AG04450 (cell line): Measurements from ENCODE around the gene CHRNB1. TPM values are rescaled to one million over a fixed set of nuclear protein-coding genes. Genes with fewer than 3 reads are reported as not detected.
A peak's percentile ranks its signal among the peaks of the same experiment; 100 is the strongest.

ENCODE experiments used
- CTCF ChIA-PET: fragments of 300-600, 350-600 bp; formaldehyde crosslinking; extraction: SDS; loops from one replicate; lab custom pipeline; 2022; ENCODE audit warnings: antibody characterized with exemption, inconsistent platforms; lab: Charles Lee
- POLR2A ChIA-PET: fragments of 350-600 bp; formaldehyde crosslinking; extraction: SDS; loops from one replicate; lab custom pipeline; 2021; ENCODE audit warnings: antibody characterized with exemption, inconsistent platforms; lab: Yijun Ruan, JAX
- DNase-seq: peaks from one replicate; pipeline ENCODE4 v3.0.0-alpha.2; 2011; ENCODE audit warnings: low read depth, low spot score
- H3K27ac ChIP-seq: one replicate; pipeline ENCODE4 v1.5.1; 2012; ENCODE audit warnings: low read depth, low read length, control low read depth
- H3K27me3 ChIP-seq: one replicate; pipeline ENCODE4 v1.6.0; 2012; ENCODE audit warnings: low read length; ENCODE audit not compliant: control insufficient read depth, insufficient read depth
- H3K4me3 ChIP-seq: 2 replicates; pipeline ENCODE4 v1.5.1; 2011; ENCODE audit warnings: mild to moderate bottlenecking, low read depth, low read length, control low read depth
- H3K9me3 ChIP-seq: 2 replicates; pipeline ENCODE4 v1.5.1; 2012; ENCODE audit warnings: low read length; ENCODE audit not compliant: control insufficient read depth, insufficient read depth
- CTCF ChIP-seq: IDR thresholded peaks from 2 replicates; pipeline ENCODE4 v1.5.1; 2011; ENCODE audit warnings: low read depth, low read length, control low read depth, inconsistent platforms
- polyA plus RNA-seq: library from polyadenylated mRNA; depleted of rRNA; stranded (reverse); fragments of >200 nt; gene quantifications from 2 replicates; pipeline ENCODE4 v1.2.3, GENCODE V29; 2011

Gene CHRNB1
- polyA plus RNA-seq, 1 experiment: 6.3 TPM

GRCh38 chr17:7490144-7490543 lies 45.3 kb downstream of the CHRNB1 start:
- no peak for TF ChIP-seq CTCF
- DNase-seq: no peak
- H3K4me3 ChIP-seq: no peak overlapping the region
- ChIA-PET CTCF (no interaction called here), POLR2A (no interaction called here)
- no peaks in the 10 kb centered on the region for H3K9me3 ChIP-seq
- H3K27ac ChIP-seq: no peak overlapping the region
- H3K27me3 ChIP-seq: no peaks in the 10 kb centered on the region

DNA sequence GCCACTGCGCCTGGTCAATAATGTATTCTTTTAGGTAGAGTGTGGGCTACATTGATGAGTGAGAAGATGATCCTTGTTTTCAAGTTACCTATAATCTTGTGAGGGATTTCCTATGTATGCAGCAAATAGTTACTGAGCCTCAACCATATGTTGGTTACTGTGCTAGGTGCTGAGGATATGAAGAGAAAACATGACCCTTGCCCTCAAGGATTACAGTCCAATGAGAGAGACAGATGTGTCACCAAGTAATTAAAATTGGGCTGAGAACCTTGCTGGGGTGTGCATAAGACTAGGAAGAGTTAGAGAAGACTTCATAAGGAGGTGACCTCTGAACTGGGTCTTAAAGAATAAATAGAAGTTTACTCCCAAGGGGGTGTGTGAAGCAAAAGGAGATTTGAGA lies 46.7 kb downstream of the CHRNB1 start:
- H3K4me3 ChIP-seq: no peak overlapping the region
- ChIA-PET POLR2A (interaction anchor here (0.6 kb wide), 1 partner anchor 114 kb away, joined by 3 read pairs; no protein-coding TSS in a partner anchor), CTCF (interaction anchor here (1.1 kb wide), 1 partner anchor 23 kb away, joined by 4 read pairs; no protein-coding TSS in a partner anchor)
- no peak for DNase-seq
- no peaks in the 10 kb centered on the region for H3K27me3 ChIP-seq
- no peaks in the 10 kb centered on the region for H3K9me3 ChIP-seq
- H3K27ac ChIP-seq: no peak overlapping the region
- no peak for TF ChIP-seq CTCF

DNA sequence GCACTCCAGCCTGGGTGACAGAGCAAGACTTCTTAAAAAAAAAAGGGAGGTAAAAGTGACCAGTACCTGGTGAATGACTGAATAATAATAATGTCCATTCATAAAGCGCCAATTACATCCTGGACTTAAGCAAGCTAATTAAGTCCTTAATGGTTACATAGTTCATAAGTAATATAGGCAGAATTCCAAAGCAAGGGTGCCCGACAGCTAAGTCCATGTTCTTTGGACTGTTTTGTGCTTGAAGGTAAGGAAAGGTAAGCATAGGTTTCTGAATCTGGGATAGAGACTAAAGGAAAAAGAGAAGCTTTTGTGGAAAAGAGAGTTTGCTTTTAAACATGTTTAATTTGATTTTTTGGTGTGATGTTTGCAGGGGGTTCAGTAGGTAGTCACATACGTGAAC lies 49.1 kb downstream of the CHRNB1 start:
- Histone ChIP-seq H3K4me3 (no peak overlapping the region), H3K9me3 (no peaks in the 10 kb centered on the region; the same call in 1 of the 2 replicates), H3K27me3 (no peaks in the 10 kb centered on the region), H3K27ac (no peak overlapping the region)
- TF ChIP-seq CTCF: no peak
- CTCF ChIA-PET: interaction anchor here (1.7 kb wide), 1 partner anchor 66 kb away, joined by 4 read pairs; no protein-coding TSS in a partner anchor
- POLR2A ChIA-PET: no interaction called here
- no peak for DNase-seq

DNA sequence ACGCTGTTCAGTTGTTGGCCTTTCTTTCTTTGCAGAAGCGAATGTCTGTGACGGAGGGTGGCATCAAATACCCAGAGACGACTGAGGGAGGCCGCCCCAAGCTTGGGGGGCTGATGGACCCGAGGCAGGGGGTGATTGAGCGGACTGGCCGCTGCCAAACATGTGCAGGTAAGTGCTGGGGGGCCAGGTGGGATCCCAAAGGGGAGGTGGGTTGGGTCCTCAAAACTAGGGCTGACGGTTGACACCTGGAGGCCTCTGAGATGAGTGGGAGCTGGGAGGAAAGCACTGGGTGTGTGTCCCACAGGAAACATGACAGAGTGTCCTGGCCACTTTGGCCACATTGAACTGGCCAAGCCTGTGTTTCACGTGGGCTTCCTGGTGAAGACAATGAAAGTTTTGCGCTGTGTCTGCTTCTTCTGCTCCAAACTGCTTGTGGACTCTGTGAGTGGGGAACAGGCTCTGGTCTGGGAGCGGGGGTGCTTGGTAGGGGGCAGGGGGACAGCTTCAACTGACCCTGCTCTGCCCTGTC lies 51.1 kb downstream of the CHRNB1 start:
- no peak for TF ChIP-seq CTCF
- CTCF ChIA-PET: interaction anchor here (0.7 to 1.0 kb wide), 4 partner anchors 17 to 139 kb away, joined by 3 to 4 read pairs (median 4); no protein-coding TSS in a partner anchor
- Histone ChIP-seq H3K9me3 (no peaks in the 10 kb centered on the region; the same call in 1 of the 2 replicates), H3K27me3 (no peaks in the 10 kb centered on the region), H3K27ac (peak overlapping the region; percentile 2), H3K4me3 (no peak overlapping the region)
- POLR2A ChIA-PET: interaction anchor here (0.8 kb wide), 1 partner anchor 65 kb away, joined by 5 read pairs; no protein-coding TSS in a partner anchor
- DNase-seq: no peak

DNA sequence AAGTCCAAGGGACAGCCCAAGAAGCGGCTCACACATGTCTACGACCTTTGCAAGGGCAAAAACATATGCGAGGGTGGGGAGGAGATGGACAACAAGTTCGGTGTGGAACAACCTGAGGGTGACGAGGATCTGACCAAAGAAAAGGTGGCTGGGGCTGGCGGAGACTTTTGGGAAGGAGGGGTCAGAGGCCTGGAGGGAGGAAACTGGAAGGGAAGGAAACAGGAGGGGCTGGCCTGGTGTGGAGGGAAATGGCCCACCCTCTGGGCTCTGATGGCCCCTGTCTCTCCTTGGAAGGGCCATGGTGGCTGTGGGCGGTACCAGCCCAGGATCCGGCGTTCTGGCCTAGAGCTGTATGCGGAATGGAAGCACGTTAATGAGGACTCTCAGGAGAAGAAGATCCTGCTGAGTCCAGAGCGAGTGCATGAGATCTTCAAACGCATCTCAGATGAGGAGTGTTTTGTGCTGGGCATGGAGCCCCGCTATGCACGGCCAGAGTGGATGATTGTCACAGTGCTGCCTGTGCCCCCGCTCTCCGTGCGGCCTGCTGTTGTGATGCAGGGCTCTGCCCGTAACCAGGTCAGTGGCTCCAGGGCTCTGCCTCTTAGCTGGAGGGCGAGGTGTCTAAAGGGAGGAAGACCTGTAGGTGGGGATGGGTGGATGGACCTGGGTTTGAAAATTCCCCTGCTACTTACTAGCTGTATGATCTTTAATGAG lies 51.8 kb downstream of the CHRNB1 start:
- ChIA-PET CTCF (interaction anchor here (0.9 kb wide), 1 partner anchor 16 kb away, joined by 3 read pairs; no protein-coding TSS in a partner anchor), POLR2A (no interaction called here)

More for the DNA sequence above, 51.8 kb downstream of the CHRNB1 start:
- H3K27ac ChIP-seq: no peak overlapping the region
- no peak for TF ChIP-seq CTCF
- DNase-seq: no peak
- H3K4me3 ChIP-seq: no peak overlapping the region
- no peaks in the 10 kb centered on the region for H3K27me3 ChIP-seq
- no peaks in the 10 kb centered on the region; the same call in 1 of the 2 replicates for H3K9me3 ChIP-seq
